Parathyroid adenoma (tissue), 2 donors: ENCODE measurements around the gene LRRN4.

Experiments used
- H2AFZ ChIP-seq: fragments of 300-600 bp; sonication (generic); one replicate; pipeline ENCODE4 v1.7.0; 2017; ENCODE audit warnings: antibody characterized with exemption, mild to moderate bottlenecking
- H3K27ac ChIP-seq: fragments of 300-600 bp; sonication (generic); one replicate; pipeline ENCODE4 v1.7.0; 2017
- H3K27me3 ChIP-seq: fragments of 300-600 bp; sonication (generic); one replicate; pipeline ENCODE4 v1.7.0; 2017; ENCODE audit warnings: low read length; ENCODE audit not compliant: control insufficient read depth, insufficient read depth
- H3K36me3 ChIP-seq: fragments of 300-600 bp; sonication (generic); one replicate; pipeline ENCODE4 v1.7.0; 2017; ENCODE audit warnings: low read length; ENCODE audit not compliant: control insufficient read depth, insufficient read depth
- H3K4me1 ChIP-seq: fragments of 300-600 bp; sonication (generic); one replicate; pipeline ENCODE4 v1.7.0; 2017; ENCODE audit warnings: control low read depth
- H3K4me2 ChIP-seq: fragments of 300-600 bp; sonication (generic); one replicate; pipeline ENCODE4 v1.7.0; 2017; ENCODE audit warnings: low read length
- H3K4me3 ChIP-seq: fragments of 300-600 bp; sonication (generic); one replicate; pipeline ENCODE4 v1.7.0; 2017; ENCODE audit warnings: low read depth, low read length
- H3K79me2 ChIP-seq: fragments of 300-600 bp; sonication (generic); one replicate; pipeline ENCODE4 v1.7.0; 2017; ENCODE audit warnings: control low read depth
- H3K9ac ChIP-seq: fragments of 300-600 bp; sonication (generic); one replicate; pipeline ENCODE4 v1.7.0; 2017; ENCODE audit warnings: mild to moderate bottlenecking
- H3K9me3 ChIP-seq: fragments of 300-600 bp; sonication (generic); one replicate; pipeline ENCODE4 v1.7.0; 2017; ENCODE audit warnings: low read length; ENCODE audit not compliant: control insufficient read depth
- TF ChIP-seq, protein P1 (sequence below): fragments of 300-600 bp; sonication (generic); IDR thresholded peaks from one replicate; pipeline ENCODE4 v1.7.0; 2017; ENCODE audit warnings: antibody characterized with exemption, mild to moderate bottlenecking
- donor health status: primary hyperparathyroidism.

Gene LRRN4

DNA sequence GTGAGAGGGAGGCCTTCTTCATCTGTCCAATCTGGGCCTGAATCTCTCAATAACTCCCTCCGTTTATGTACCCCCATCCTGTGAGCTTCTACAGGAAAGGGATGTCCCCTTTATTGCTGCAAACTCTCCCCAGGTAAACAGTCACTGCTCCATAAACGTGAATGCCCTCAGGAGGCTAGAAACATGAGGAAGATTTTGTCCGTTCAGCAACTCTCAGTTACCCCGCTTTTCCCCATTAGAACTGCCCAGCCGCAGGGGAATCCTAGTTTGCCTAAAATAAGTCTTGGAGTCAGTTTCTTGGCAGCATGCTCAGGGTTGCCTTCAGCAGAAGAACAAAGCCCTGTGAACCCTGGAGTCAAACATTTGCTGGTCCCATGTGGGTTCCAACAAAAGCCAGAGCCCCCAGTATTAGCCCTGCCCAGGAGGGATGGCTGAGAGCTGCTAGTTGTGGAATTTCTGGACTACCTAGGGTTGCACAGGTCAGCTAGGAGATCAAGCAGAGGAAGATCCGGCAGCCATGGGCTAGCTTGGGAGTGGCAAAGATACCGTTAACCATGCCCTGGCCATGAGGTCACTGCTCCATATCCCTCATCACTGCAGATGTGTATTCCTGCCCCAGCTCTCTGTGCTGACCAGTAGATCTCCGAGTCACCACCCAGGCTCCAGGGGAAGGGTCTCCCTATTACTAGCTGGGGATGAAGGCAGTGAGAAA lies 640 bp downstream of the LRRN4 start:
- no peaks in the 10 kb centered on the region for H3K79me2 ChIP-seq
- H3K4me2 ChIP-seq = no peak overlapping the region

DNA sequence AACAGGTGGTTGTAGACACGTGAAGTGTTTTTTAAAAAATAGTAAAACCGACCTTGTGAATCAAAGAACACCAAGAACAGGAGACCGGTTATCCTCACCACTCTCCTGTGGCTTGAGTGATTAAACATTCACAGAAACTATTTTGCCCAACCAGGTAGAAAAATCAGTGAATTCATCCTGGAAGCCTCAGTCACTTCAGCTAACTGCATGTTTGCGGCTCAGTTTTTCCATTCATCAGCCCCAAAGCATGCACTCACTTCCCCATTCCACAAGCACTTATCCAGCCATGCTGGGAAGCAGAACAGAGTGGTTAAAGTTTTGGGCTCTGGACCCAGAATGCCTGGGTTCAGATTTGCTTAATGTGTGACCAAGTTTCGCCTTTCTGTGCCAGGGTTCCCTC lies 2.4 kb downstream of the LRRN4 start:
- no peaks in the 10 kb centered on the region for H3K9me3 ChIP-seq
- H3K27me3 ChIP-seq = no peaks in the 10 kb centered on the region
- no peak overlapping the region for H3K27ac ChIP-seq
- H3K4me3 ChIP-seq = no peak overlapping the region
- no peaks in the 10 kb centered on the region for H3K79me2 ChIP-seq
- no peak overlapping the region for H3K4me2 ChIP-seq
- no peaks in the 10 kb centered on the region for H3K36me3 ChIP-seq
- TF ChIP-seq, protein P1, sequence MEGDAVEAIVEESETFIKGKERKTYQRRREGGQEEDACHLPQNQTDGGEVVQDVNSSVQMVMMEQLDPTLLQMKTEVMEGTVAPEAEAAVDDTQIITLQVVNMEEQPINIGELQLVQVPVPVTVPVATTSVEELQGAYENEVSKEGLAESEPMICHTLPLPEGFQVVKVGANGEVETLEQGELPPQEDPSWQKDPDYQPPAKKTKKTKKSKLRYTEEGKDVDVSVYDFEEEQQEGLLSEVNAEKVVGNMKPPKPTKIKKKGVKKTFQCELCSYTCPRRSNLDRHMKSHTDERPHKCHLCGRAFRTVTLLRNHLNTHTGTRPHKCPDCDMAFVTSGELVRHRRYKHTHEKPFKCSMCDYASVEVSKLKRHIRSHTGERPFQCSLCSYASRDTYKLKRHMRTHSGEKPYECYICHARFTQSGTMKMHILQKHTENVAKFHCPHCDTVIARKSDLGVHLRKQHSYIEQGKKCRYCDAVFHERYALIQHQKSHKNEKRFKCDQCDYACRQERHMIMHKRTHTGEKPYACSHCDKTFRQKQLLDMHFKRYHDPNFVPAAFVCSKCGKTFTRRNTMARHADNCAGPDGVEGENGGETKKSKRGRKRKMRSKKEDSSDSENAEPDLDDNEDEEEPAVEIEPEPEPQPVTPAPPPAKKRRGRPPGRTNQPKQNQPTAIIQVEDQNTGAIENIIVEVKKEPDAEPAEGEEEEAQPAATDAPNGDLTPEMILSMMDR = no peak
- H3K4me1 ChIP-seq = peaks cover 5% of the 10 kb centered on the region
- no peak overlapping the region for H3K9ac ChIP-seq
- no peak overlapping the region for H2AFZ ChIP-seq

More for the DNA sequence above, 640 bp downstream of the LRRN4 start:
- H3K27me3 ChIP-seq = no peaks in the 10 kb centered on the region
- no peaks in the 10 kb centered on the region for H3K9me3 ChIP-seq
- TF ChIP-seq, protein P1 = no peak
- H3K4me3 ChIP-seq = no peak overlapping the region
- H2AFZ ChIP-seq = no peak overlapping the region
- H3K9ac ChIP-seq = no peak overlapping the region
- H3K36me3 ChIP-seq = no peaks in the 10 kb centered on the region
- H3K27ac ChIP-seq = no peak overlapping the region
- peaks cover 5% of the 10 kb centered on the region for H3K4me1 ChIP-seq

GRCh38 chr20:6048391-6048790 lies 5.5 kb downstream of the LRRN4 start:
- Histone ChIP-seq H3K4me2 (no peak overlapping the region), H3K27me3 (no peaks in the 10 kb centered on the region), H3K79me2 (no peaks in the 10 kb centered on the region), H3K4me1 (no peaks in the 10 kb centered on the region), H3K9me3 (no peaks in the 10 kb centered on the region), H3K27ac (no peak overlapping the region), H3K36me3 (no peaks in the 10 kb centered on the region), H3K4me3 (no peak overlapping the region), H3K9ac (no peak overlapping the region), H2AFZ (no peak overlapping the region)
- TF ChIP-seq, protein P1 = no peak

GRCh38 chr20:6046432-6046831 lies 7.4 kb downstream of the LRRN4 start:
- H3K4me2 ChIP-seq = no peak overlapping the region
- no peak overlapping the region for H3K9ac ChIP-seq
- no peaks in the 10 kb centered on the region for H3K4me1 ChIP-seq
- H2AFZ ChIP-seq = no peak overlapping the region
- no peaks in the 10 kb centered on the region for H3K36me3 ChIP-seq
- no peak overlapping the region for H3K4me3 ChIP-seq
- TF ChIP-seq, protein P1 = no peak
- no peaks in the 10 kb centered on the region for H3K9me3 ChIP-seq
- H3K79me2 ChIP-seq = no peaks in the 10 kb centered on the region
- no peaks in the 10 kb centered on the region for H3K27me3 ChIP-seq
- H3K27ac ChIP-seq = no peak overlapping the region

- Histone ChIP-seq H3K4me3 (no peak overlapping the region), H3K27me3 (no peaks in the 10 kb centered on the region), H2AFZ (no peak overlapping the region), H3K9ac (no peak overlapping the region), H3K4me2 (no peak overlapping the region), H3K79me2 (no peaks in the 10 kb centered on the region), H3K27ac (no peak overlapping the region), H3K36me3 (no peaks in the 10 kb centered on the region), H3K4me1 (no peaks in the 10 kb centered on the region), H3K9me3 (no peaks in the 10 kb centered on the region)
- TF ChIP-seq, protein P1 = no peak
Measured at GRCh38 chr20:6045566-6045965, 8.3 kb downstream of the LRRN4 start.
